Stomach (tissue), 4 donors: ENCODE measurements around the gene MTCL1.

Source experiments
- EP300 ChIP-seq: sonication (generic); formaldehyde crosslinking; IDR thresholded peaks from one replicate; pipeline ENCODE4 v1.6.1; 2017; ENCODE audit warnings: antibody characterized with exemption
- POLR2A ChIP-seq, 4 donors: fragments of 450-650 bp; IDR thresholded peaks; one replicate each; pipeline ENCODE4 v1.6.1; 2016; ENCODE audit warnings: antibody characterized with exemption in 4 of 4, control low read depth in 2 of 4, mild to moderate bottlenecking in 1 of 4, moderate library complexity in 1 of 4
- TF ChIP-seq, protein P1 (sequence below), 7 experiments: fragments of 450-650 bp in 4 of 7; fragments of 200-600 bp in 3 of 7; sonication (generic) in 3 of 7; IDR thresholded peaks; one replicate each; pipeline ENCODE4 v1.5.1; 2016 to 2019; ENCODE audit warnings: antibody characterized with exemption in 7 of 7, control low read depth in 2 of 7, mild to moderate bottlenecking in 1 of 7

DNA sequence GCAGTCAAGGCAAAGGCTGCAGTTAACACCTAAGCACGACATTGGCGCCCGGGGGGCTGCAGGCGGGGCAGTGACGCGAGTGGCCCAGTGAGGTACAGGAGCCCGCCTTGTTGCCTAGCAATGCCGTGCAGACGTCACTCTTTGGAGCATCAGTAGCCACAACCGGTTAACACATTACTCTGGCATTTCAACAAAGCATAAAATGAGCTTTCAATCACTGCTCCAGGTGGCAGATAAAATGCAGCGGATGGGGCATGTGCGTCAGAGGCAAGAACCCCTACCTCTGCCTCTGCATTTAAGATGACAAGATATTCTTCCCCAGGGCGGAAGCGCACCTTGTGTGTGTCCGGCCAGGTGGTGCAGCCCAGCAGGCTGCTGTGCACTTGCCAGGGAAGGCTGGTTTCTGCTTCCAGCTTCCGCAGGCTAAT, 139.4 kb downstream of the MTCL1 start:
- TF ChIP-seq, protein P1, sequence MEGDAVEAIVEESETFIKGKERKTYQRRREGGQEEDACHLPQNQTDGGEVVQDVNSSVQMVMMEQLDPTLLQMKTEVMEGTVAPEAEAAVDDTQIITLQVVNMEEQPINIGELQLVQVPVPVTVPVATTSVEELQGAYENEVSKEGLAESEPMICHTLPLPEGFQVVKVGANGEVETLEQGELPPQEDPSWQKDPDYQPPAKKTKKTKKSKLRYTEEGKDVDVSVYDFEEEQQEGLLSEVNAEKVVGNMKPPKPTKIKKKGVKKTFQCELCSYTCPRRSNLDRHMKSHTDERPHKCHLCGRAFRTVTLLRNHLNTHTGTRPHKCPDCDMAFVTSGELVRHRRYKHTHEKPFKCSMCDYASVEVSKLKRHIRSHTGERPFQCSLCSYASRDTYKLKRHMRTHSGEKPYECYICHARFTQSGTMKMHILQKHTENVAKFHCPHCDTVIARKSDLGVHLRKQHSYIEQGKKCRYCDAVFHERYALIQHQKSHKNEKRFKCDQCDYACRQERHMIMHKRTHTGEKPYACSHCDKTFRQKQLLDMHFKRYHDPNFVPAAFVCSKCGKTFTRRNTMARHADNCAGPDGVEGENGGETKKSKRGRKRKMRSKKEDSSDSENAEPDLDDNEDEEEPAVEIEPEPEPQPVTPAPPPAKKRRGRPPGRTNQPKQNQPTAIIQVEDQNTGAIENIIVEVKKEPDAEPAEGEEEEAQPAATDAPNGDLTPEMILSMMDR (IDR thresholded peaks at IDR 0.05), result no peak
- no peak for TF ChIP-seq POLR2A (IDR thresholded peaks at IDR 0.05)
- no peak for TF ChIP-seq EP300
